Effector CD8-positive, alpha-beta T cell (primary cell): Measurements from ENCODE around the gene ZNF726.
"Not testable (repeated sequence)": the region's sequence is repeated elsewhere in the genome, so short reads cannot be mapped to it uniquely, and the experiment has no call there.

Source experiments
- DNase-seq: peaks from one replicate; lab custom pipeline; 2025; lab: John Stamatoyannopoulos, UW

Gene ZNF726

DNA sequence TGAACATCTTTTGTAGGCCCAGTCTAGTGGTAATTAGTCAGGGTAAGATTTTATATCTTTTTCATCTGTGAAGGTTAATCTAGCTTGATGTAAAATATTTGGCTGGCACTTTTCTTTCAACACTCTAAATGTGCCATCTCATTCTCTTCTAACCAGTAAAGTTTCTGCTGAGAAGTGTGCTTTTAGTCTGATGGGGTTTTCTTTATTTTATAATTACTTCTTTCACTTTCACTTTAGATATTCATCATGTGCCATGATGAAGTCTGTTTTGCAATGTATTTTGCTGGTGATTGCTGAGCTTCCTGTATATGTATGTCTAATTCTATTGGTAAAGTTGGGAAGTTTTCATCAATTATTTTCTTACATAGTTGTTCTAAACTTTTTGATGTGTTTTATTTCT is 31.9 kb downstream of the ZNF726 start:
- DNase-seq: no peak

DNA sequence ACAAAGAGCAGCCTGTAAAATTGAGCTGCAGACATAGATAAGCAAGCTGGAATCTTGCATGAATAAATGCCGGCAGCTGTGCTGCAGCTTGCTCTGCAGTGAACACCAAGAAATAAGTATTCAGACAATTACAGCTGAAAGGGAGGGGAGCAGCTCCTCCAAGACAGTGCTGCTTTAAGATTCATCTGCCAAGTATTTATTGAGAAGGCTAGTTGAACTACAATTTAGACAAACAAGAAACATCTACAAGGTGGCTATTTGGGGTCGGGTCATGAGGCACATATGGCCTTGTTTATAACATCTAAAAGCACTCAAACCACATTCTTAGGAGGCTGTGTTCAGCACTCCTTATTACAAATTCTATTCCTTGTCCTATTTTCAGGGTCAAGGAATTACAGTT is 34.9 kb downstream of the ZNF726 start:
- no peak for DNase-seq

DNA sequence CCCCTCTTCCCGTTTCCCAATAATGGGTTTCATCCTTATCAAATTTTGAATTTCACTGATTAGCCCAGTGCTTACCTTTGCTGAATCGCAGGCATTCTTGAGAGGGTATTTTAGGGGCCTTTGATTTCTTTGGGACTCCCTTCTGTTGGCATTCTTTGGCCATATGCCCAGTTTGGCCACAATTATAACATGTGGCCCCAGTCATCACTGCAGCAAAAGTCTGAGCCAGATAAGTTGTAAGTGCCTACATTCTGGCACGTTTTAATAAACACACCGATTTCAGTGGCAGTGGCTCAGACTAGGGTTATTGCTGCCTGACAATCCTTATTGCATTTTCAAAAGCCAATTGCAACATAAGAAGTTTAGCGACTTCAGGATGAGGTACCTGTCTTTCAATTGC is 41.4 kb downstream of the ZNF726 start:
- no peak for DNase-seq

DNA sequence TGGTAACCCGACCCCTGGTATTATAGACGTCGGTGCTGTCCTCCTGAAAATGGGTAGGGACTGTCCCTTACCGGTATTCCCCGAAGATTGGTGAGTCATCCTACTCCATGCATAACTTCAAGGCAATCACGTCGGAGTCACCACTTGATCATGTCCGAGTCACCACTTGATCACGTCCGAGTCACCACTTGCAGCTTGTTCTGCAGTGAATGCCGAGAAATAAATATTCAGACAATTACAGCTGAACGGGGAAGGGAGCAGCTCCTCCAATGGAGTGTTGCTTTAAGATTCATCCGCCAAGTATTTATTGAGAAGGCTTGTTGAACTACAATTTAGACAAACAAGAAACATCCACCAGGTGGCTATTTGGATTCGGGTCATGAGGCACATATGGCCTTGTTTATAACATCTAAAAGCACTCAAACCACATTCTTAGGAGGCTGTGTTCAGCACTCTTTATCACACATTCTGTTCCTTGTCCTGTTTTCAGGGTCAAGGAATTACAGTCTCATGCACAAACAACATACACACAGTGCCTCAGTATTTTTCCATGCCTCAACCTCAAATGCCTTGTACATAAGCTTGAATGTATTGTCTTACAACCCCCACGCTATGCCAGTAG is 43.1 kb downstream of the ZNF726 start:
- no peak for DNase-seq

DNA sequence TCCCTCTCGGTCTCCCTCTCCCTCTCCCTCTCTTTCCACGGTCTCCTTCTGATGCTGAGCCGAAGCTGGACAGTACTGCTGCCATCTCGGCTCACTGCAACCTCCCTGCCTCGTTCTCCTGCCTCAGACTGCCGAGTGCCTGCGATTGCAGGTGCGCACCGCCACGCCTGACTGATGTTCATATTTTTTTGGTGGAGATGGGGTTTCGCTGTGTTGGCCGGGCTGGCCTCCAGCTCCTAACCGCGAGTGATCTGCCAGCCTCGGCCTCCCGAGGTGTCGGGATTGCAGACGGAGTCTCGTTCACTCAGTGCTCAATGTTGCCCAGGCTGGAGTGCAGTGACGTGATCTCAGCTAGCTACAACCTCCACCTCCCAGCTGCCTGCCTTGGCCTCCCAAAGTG is 48.7 kb downstream of the ZNF726 start:
- DNase-seq: not testable (repeated sequence)

DNA sequence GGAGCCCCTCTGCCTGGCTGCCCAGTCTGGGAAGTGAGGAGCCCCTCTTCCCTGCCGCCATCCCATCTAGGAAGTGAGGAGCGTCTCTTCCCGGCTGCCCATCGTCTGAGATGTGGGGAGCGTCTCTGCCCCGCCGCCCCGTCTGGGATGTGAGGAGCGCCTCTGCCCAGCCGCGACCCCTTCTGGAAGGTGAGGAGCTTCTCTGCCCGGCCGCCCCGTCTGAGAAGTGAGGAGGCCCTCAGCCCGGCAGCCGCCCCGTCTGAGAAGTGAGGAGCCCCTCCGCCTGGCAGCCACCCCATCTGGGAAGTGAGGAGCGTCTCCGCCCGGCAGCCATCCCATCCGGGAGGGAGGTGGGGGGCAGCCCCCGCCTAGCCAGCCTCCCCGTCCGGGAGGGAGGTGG is 49.2 kb downstream of the ZNF726 start:
- not testable (repeated sequence) for DNase-seq

DNA sequence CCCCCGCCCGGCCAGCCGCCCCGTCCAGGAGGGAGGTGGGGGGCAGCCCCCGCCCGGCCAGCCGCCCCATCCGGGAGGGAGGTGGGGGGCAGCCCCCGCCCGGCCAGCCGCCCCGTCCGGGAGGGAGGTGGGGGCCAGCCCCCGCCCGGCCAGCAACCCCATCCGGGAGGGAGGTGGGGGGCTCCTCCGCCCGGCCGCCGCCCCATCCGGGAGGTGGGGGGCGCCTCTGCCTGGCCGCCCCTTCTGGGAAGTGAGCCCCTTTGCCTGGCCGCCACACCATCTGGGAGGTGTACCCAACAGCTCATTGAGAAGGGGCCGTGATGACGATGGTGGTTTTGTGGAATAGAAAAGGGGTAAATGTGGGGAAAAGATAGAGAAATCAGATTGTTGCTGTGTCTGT is 49.6 kb downstream of the ZNF726 start:
- not testable (repeated sequence) for DNase-seq

DNA sequence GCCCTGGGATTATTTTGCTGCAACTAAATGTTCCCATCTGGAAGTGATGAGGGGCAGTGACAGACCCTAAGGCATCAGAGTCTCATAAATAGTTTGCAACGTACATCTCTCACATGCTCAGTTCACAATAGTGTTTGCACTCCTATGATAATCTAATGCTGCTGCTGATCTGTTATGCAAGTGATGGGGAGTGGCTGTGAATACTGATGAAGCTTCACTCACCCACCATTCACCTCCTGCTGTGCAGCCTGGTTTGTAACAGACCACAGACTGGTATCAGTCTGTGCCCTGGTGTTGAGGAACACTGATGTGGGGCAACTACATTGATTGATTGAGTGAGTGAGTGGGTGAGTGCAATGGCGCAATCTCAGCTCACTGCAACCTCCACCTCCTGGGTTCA is 54.9 kb downstream of the ZNF726 start:
- no peak for DNase-seq

DNA sequence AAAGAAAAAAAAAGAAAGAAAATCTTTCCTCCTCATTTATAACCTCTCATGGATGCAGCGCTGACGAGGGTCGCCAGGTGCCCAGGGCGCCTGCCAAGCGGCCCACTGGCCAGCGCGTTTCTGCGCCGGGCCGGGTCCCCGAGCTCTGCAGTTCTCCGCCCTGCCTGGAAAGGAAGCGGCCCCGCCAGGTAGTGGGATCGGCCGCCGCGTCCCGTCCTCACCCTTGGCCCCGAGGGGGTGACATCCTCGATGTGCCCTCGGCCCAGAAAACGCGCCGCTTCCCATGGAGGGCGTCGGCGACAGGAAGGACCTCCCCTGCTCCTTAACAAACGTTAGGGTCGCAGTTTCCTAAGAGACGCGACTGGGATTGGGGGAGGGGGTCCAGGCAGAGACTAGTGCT is 56.9 kb downstream of the ZNF726 start:
- no peak for DNase-seq

DNA sequence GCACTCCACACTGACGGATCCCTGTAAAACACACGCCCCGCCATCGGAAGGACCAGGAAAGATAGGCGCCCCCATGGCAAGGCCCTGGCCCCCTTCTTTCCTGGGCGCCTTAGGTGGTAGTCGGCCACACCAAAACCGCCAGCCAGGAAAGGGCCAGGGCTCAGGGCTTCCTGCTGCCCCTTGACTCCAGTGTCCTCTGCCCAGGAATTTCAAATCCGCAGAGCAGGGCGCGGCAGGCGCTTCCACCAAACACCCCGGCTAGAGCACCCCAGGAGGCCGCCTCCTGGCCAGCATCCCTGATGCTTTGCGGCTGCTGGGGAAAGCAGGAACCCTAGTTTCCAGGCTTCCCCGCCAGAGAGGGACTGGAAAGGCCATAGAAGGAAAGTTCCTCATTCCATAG is 57.5 kb downstream of the ZNF726 start:
- DNase-seq: no peak

DNA sequence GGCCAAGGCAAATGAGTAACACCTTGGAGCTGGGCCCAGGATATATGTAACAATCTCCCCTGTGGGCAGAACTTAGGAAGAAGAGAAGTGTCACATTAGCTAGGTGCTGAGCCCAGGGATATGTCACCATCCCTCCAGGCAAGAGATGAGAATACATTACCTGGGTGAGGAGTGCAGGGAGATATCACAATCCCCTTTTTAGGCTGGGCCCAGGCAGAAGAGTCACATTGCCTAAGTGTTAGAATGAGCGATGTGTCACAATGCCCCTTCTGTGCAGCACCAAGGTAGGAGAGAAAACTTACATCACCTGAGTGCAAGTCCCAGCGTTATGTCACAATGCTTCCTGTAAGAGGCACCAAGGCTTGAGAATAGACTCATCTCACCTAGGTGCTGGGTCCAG is 60.3 kb downstream of the ZNF726 start:
- no peak for DNase-seq

DNA sequence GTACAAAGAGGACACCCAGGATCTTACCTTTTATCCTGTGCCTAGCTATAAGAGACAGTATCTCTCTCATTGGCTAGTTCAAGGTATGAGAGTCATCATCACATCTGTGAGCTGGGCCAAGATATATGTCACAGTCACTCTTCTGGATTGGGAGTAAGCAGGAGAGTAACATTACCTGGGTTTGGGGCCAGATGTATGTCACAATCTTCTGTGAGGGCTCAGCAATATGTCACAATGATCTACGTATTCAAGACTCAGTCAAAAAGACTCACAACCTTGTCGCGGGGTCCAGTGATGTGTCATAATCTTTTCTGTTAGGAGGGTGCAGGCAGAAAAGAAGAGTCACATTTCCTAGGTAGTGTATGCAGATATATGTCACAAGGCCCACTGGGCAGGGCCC is 61.9 kb downstream of the ZNF726 start:
- not testable (repeated sequence) for DNase-seq

DNA sequence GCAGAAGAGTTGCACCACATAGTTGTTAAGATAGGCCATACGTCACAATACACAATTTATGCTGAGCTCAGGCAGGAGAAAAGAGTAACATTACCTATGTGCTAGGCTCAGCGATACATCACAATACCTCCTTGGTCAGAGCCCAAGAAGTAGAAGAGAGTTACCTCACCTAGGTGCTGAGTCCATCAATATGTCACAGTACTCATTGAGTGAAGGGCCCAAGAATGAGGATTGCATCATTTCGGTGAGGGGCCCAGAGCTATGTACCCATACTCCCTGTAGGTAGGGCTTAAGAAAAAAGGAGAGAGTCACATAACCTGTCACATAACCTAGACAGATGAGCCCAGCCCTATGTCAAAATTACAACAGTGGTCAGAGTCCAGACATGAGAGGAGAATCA is 62.6 kb downstream of the ZNF726 start:
- not testable (repeated sequence) for DNase-seq

DNA sequence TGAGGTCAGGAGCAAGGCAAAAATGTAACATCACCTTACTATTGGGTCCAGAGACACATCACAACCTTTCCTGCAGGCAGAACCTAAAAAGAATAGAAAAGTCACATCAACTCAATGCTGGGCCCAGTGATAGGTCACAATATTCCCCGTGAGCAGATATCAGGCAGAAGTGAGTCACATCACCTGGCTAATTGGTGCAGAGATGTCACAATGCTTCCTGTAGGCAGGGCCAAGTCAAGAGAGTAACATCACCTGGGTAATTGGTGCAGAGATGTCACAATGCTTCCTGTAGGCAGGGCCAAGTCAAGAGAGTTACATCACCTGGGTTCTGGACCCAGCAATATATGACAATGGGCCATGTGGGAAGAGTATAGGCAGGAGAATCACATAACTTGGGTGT is 63.4 kb downstream of the ZNF726 start:
- DNase-seq: no peak

DNA sequence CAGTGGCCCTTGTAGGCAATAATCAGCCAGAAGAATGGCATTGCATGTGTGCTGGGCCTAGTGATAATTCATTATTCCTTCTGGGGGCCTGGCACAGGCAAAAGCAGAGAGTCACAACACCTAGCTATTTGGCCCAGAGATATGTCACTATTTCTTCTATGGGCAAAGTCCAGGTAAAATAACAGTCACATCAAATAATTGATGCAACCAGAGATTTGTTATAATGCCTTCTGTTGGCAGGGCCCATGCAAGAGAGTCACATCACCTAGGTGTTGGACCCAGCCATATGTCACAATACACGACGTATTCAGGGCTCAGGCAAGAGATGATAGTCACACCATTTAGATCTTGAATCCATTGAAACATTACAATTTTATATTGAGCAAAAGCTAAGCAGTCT is 66.1 kb downstream of the ZNF726 start:
- DNase-seq: no peak

DNA sequence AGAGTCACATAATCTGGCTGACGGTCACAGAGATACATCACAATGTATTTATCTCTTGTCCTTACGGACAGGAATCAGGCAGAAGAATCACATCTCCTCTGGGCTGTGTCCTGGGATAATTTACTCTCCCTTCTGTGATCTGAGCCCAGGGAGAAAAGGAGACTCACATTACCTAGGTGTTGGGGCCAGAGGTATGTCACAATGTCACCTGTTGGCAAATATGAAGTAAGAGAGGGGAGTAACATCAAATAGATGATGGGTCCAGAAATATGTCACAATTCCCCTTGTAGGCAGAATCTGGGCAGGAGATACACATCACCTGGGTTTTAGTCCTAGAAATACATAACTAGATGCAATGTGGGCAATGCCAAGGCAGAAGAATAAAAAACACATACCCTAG is 67.2 kb downstream of the ZNF726 start:
- DNase-seq: no peak

DNA sequence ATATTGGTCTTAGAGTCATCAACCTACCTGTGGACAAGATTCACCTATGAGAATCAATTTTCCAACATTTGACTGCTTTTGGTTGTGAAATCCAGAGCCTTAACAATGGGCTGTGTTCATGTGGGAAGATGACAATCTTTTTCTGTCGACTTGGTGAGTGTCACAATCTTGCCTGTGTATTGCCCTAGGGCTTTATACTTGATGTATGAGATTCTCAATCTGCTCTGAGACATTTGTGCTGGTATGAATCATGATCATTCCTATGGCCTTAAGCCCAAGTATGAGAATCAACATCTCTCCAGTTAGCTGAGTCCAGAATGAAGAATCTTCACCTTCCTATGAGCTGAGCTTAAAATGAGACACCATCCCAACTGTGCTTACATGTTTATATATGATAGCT is 68.7 kb downstream of the ZNF726 start:
- no peak for DNase-seq
